GM18858 (cell line): Measurements from ENCODE around the gene DUSP10.

Experiments
- ATAC-seq: cut with Tn5 transposase; IDR thresholded peaks from one replicate; pipeline ENCODE4 v1.9.1; 2021; ENCODE audit not compliant: unreplicated experiment

Gene DUSP10

DNA sequence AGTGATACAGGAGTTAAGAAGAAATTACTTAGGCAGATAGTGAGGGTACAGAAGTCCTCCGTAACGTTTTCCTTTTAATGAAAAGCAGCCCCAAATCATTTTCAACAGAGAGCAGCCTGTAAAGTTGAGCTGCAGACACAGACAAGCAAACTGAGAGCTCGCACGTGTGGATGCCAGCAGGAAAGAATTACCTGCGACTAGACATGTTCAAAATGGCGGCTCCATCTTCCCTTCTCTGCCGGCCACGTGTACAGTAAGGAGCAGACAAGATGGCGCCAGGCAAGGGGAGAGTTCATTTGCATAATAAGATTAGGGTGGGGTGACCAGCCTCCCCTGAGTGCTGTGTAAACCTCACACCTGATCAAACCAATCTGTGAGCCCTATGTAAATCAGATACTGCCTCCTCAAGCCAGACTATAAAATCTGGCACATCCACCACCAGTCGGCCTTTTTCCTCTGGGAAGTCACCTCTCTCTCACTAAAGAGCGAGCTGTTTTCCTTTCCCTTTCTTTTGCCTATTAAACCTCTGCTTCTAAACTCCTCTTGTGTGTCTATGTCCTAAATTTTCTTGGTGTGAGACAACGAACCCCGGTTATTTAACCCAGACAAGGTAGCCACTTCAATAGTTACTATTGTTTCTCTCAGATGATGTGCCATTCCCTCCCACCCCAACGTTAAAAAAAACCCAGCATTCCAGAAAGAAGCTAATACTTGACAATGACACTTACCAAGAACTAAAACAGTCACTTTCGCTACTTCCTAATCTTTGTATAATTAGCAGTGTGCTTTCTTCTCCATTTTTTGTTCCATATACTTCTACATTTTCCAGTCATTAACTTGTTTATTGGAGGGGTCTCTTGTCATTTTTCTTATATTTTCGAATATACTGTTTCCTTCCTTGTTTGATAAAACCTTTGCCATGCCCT lies 27.4 kb downstream of the DUSP10 start:
- no peak for ATAC-seq

DNA sequence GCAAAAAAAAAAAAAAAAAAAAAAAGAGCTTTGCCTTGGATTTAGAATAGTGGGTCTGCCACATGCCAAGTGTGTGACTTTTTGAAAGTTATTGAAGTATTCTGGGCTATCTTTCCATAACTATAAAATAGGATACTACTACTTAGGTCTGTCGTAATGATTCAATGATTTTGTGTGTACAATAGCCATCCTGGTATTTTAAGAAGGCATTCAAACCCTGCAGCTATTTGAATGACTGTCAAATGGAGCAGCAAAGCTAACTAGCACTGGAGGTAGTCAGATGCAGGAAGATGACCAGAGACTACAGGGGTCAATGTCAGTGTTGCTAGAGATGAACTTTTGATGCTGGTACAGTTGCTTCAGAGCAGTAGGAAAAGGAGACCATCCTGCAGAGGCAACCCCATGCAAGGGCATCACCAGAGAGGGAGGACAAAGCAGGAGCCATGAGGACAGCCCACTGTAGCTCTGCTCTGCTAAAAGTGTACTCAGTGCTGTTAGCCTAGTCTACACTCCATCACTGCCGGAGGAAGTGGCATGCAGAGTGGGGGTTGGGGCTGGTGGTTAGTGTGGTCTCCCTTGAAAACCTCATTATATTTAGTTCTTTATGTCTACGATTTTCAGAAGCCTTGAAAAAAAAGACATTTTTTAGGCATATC lies 29.0 kb downstream of the DUSP10 start:
- ATAC-seq: peak; percentile 29

DNA sequence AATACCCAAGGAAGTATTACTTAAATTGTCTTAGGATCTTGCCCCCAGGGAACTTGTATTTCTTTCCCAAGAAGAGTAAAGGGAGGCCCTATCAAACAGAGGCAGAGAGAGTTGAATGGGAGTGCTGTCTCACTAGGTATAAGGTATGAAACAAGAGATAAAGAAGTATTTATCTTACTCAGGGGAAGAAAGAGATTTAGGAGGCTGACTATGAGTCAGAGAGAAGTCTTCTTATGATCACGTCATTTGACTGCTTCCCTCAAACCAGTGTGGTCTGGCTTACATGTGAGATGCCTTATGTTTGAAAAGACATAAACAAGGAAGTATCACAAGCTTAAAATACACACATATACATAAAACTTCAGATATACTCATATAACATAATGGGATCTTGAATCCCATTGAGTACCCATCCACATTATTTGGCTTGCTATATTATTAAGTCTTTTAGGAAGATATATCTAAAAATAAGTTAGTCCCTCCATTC lies 29.6 kb downstream of the DUSP10 start:
- peak; percentile 45 for ATAC-seq

DNA sequence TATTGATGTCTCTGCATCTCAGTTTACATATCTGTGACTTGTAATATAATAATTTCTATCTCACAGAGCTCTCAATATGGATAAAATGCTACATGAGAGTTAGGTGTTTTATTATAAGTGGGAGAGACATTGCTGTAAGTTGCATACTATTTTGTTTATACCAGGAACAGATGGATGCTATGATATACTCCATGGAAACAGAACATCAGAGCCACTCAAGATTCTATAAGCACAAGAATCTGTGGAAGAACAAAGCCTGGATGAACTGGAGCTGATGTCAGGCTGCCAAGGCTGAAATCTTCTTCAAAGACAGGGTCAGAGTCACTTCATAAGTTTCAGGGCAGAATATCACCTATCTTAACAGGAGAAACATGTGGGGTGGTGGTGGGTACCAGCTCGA lies 30.2 kb downstream of the DUSP10 start:
- no peak for ATAC-seq

DNA sequence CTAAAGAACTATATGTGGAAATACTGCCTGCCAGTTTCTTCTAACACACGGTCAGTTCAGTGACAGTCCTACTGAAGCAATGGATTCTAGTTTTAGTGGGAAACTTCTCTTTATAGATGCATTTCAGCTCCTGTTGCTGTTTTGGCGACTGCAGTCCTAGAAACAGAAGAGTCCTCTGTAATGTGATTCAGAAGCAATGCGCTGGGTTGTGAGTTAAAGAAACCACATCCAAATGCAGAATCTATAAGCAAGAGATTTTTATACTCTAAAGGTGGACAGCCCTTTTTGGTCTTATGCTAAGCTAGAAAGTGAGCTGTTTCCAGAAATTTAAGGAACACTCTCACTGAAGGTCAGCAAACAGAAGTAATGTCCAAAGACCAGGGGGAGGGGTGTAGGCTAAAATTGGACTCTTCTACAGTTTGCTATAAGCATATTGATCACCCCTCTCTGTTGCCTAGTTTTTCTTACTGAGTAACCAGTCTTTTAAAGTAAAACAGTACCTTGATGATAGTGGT lies 30.8 kb downstream of the DUSP10 start:
- ATAC-seq: no peak

GRCh38 chr1:221709854-221710253 lies 32.0 kb downstream of the DUSP10 start:
- ATAC-seq: no peak

DNA sequence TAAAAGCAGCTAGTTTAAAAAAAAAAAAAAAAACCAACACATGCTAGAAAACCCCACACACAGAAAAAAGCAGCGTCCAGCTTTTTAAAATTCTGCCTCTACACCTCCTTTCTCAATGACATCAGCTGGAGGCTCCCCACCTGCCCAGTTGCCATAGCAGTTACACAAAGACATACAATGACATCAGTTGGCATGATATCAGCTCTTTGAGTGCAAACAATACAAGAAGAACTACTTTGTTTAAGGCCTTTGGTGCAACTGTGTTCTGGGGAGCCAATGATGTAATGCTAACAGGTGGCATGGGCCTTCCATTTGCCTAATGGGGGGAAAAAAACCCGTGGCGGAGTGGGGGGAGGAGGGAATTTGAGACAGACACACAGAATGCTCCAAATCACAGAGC lies 32.9 kb downstream of the DUSP10 start:
- ATAC-seq: peak; percentile 27

DNA sequence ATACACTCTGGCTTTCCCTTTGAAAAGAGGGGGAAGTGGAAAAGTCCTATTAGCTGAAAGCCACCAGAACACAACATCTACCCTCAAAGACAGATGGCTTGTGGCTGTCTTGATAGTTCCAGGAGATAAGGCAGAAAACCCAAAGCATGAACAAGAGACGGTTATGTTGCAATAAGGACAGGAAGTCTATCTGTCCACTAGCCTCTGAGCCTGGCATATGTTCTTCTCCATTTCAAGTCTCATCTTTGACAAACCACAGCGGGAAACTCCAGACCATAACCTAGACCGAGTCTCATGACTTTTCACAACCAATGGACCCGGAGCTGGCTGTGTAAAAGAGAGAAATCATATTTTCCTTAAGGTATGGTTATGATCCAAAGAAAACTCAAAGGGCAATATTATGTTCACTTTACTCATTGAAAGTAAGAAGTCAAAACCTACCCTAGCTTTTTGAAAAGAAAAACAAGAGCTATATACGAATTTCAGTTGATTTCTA lies 33.8 kb downstream of the DUSP10 start:
- ATAC-seq: peak; percentile 52

GRCh38 chr1:221706876-221707582 lies 34.9 kb downstream of the DUSP10 start:
- ATAC-seq: no peak

- no peak for ATAC-seq
Measured at GRCh38 chr1:221706191-221706590, 35.7 kb downstream of the DUSP10 start.

DNA sequence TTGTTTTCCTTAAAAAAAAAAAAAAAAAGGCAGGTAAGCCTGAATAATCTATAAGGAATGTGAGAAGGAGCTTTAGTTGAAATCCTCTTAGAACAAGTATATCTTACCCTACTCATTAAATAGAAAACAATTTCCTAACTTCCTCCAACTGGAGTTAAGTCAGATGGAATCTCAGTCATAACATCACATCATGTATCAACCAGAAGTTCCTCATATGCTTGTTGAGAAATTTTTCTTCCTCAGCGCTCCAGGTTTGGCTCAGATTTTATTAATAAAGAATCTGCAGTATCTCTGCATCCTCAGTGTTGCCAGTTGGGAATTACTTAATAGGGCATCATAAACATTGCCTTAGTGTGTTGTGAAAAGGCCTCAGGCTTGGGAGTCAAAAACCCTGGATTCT lies 37.6 kb downstream of the DUSP10 start:
- ATAC-seq: no peak

DNA sequence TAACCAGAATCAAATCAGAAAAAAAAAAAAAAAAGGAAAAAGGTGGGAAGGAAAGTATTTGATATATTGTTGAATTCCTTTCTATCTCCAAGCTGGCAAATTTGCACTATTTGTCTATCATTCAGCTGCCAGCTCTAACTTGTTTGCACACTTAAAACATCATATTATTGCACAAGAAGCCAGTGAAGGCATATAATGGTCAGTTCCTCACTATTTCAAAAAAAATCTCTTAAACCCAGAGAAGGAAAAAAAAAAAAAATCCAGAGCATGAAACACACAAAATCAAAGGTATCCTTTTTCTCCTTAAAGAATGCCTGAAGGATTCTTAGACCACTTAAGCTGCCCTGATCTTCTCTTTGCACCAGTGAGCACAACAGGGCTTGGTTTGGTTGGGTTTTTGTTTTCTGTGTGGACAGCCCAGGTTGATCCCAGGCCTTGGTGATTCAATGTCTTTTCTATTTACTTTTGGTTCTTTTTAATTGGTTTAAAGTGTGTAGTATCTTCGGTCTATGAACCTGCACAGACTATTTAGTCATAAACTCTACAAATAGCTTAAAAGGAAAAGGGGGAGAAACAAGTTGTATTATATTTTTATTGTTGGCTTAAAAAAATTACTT lies 40.2 kb downstream of the DUSP10 start:
- no peak for ATAC-seq

- no peak for ATAC-seq
Measured at GRCh38 chr1:221700948-221701347, 40.9 kb downstream of the DUSP10 start.

DNA sequence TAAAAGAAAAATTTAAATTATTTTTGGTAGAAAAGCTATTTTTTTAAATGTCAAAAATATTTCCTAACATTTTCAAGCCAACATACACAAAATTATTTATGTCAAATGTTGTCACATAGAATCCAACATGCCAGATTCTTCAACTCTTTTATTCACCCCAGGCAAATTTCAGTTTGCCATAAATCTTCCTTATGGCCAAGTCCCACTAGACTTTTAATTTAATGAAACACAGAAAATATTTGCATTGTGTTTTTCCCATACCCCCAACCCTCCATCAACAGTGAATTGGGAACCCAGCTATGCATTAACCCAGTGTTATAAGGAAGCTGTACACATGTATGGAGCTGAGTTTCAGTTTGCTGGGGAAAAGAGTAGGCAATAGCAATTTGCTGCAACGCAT lies 41.4 kb downstream of the DUSP10 start:
- ATAC-seq: no peak

DNA sequence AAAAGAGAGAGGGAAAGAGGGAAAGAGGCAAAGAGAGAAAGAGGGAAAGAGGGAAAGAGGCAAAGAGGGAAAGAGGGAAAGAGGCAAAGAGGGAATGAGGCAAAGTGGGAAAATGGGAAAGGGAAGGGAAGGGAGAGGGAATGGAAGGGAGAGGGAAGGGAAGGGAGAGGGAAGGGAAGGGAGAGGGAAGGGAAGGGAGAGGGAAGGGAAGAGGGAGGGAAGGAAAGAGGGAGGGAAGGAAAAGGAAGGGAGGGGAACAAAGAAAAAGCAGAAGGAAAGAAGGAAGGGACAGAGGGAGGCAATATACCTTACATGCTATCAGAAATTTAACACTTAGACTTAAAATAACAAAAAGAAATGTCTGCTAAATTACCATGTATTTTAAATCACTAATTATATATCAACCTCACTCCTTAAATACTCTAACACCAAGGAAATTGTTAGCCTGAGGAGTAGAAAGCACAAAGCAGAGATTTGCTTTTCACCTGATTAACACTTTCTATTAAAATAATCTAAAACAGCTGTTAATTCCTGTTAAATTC lies 41.8 kb downstream of the DUSP10 start:
- ATAC-seq: no peak

DNA sequence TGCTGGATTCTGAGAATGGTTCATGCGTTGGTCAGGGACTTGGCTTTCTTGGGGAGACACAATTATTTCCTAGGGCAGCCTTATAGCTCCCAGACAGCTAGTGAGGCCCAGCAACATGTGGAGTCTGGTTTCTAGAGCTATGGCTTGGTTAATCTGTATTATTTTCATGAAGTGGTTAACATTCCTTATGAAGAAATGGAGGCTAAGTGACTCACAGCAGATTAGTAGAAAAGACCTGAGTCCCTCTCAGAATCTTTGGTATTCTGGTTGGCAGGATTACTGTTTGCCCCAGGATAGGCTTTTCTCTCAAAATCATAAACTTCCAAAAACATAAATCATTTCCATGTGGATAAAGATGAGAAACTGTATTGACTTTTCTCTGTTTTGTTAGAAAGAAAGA lies 42.3 kb downstream of the DUSP10 start:
- ATAC-seq: no peak

DNA sequence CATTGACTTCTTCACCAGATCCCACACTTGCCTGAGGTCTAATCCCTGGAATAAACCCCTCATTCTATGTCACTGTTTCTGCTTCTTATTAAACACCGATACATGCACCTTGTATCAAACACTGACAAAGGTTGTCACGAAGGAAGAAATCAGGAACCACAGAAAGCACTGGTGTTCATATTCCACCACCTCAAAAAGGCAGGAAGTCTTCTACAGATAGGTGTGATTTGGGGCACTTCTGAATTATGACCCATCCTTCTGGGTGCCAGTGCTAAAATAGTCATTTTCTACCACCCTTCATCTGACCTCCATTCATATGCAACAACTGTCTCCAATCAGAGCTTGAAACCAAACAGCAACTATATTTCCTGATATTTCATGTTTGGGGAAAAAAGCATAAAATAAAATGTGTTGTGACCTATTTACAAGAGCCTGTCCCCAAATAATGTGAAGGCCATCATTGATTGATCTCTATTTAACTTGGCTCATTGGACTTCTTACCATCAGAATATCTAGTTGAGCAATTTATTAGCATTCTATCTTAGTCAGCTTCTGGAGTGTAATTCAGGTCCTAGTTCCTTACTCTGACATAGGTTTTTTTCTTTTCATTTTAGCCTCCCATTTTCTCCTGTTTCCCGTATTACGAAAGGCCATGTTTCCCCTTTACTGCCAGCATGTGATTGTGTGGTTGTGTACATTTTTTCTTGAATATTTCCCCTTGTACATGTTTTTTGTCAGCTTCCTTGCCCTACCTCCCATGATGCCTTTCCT lies 43.1 kb downstream of the DUSP10 start:
- ATAC-seq: no peak

- no peak for ATAC-seq
Measured at GRCh38 chr1:221697923-221698425, 43.9 kb downstream of the DUSP10 start.

DNA sequence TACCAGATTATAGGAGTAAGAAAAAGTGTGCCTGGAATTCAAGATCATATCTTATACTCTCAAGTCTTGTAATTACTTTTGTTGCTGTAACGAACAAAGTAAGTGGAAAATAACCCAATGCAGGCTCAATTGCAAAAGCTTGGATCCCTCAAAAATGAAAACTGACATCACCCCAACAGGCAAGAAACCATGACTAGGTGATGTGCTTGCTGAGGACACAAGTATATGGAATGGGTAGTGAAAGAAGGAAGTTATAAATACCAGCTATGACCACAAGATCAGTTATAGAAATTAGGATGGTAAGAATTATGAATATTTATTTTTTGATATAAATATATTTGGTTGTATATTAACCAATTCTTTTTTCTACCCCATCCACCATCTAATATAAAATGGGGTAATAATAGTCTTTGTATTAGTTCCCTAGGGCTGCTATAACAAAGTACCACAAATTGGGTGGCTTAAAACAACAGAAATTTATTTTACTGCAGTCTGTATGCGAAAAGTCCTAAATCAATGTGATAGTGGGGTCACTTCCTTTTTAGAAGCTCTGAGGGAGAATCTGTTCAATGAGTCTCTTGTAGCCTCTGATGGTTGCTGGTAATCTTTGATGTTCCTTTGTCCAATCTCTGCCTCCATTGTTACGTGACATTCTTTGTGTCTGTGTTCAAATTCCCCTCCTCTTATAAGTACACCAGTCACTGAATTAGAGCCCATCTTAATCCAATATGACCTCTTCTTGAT lies 45.0 kb downstream of the DUSP10 start:
- no peak for ATAC-seq
